GM18517 (cell line): ENCODE measurements around the gene MCCC1.
"Not testable (repeated sequence)": the region's sequence is repeated elsewhere in the genome, so short reads cannot be mapped to it uniquely, and the experiment has no call there.

Experiments used
- ATAC-seq: cut with Tn5 transposase; IDR thresholded peaks from one replicate; pipeline ENCODE4 v1.9.1; 2021; ENCODE audit warnings: mild to moderate bottlenecking, moderate library complexity; ENCODE audit not compliant: unreplicated experiment

The MCCC1 gene

GRCh38 chr3:183106635-183107034, 7.3 kb upstream of the MCCC1 start:
- no peak for ATAC-seq

GRCh38 chr3:183103950-183104349, 4.7 kb upstream of the MCCC1 start:
- ATAC-seq: not testable (repeated sequence)

GRCh38 chr3:183101040-183101439, 1.7 kb upstream of the MCCC1 start:
- ATAC-seq: not testable (repeated sequence)

GRCh38 chr3:183100376-183100775, 1.1 kb upstream of the MCCC1 start:
- ATAC-seq: no peak

GRCh38 chr3:183099838-183100204, 525 bp upstream of the MCCC1 start:
- no peak for ATAC-seq

GRCh38 chr3:183098536-183099025, 715 bp downstream of the MCCC1 start:
- ATAC-seq: peak; percentile 1

GRCh38 chr3:183094711-183095110, 4.6 kb downstream of the MCCC1 start:
- ATAC-seq: no peak

GRCh38 chr3:183092256-183092655, 7.0 kb downstream of the MCCC1 start:
- no peak for ATAC-seq

- ATAC-seq: no peak
These were observed 12.1 kb downstream of the MCCC1 start for GRCh38 chr3:183087184-183087583.

- no peak for ATAC-seq
These were observed 13.5 kb downstream of the MCCC1 start for GRCh38 chr3:183085634-183086390.

GRCh38 chr3:183082355-183082915, 16.9 kb downstream of the MCCC1 start:
- ATAC-seq: no peak

GRCh38 chr3:183081459-183082183, 17.7 kb downstream of the MCCC1 start:
- ATAC-seq: no peak

GRCh38 chr3:183080628-183081027, 18.7 kb downstream of the MCCC1 start:
- ATAC-seq: no peak

GRCh38 chr3:183074881-183075280, 24.4 kb downstream of the MCCC1 start:
- ATAC-seq: no peak

GRCh38 chr3:183074261-183074660, 25.0 kb downstream of the MCCC1 start:
- no peak for ATAC-seq

GRCh38 chr3:183073839-183074238, 25.5 kb downstream of the MCCC1 start:
- ATAC-seq: no peak

GRCh38 chr3:183070892-183071291, 28.4 kb downstream of the MCCC1 start:
- no peak for ATAC-seq

- ATAC-seq: no peak
These were observed 30.2 kb downstream of the MCCC1 start for GRCh38 chr3:183069086-183069485.

GRCh38 chr3:183066891-183067290, 32.4 kb downstream of the MCCC1 start:
- not testable (repeated sequence) for ATAC-seq

- no peak for ATAC-seq
These were observed 34.8 kb downstream of the MCCC1 start for GRCh38 chr3:183064475-183064874.

GRCh38 chr3:183061391-183062172, 37.7 kb downstream of the MCCC1 start:
- no peak for ATAC-seq
